ENCODE measurements around the gene DCP1B.

The DCP1B gene

DNA sequence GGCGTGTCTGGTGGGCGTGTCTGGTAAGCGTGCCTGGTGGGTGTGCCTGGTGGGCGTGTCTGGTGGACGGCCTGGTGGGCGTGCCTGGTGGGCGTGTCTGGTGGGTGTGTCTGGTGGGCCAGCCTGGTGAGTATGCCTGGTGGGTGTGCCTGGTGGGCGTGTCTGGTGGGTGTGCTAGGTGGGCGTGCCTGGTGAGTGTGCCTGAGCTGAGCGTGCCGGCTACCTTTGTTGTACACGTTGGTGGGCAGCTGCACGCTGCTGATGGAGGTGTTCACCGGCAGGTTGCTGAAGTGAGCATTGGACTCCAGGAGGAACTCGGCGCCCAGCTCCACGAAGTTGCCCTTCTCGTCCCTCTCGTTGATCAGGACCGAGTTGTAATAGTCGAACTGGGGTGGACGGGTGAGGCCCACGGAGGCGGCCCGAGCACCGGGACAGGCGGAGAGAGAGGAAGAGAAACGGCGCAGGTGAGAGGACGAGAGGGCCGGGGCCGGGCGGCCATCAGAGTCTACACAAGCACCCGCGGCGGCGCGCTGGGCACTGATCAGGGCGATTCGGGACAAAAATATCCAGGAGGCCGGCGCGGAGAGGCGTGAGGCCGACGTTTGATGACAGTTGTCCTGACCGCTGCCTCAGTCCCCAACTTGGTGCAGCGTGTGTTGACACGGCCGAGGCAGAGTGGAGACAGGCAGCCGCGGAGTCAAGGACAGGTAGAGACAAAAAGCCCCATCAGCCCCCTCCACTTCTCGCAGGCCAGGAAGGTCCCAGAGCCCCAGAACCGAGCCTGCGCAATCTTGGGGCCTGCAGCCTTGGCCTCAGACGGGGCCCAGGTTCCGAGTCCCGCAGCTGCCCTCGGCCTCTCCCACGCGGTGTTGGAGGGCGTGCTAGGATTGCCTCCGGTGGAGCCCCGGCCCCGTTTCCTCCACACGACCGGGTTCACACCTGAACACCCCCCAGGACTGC, 96.3 kb downstream of the DCP1B start:
- H3K27me3 ChIP-seq (ENCODE audit: insufficient read depth, low read length), result no peaks in the 10 kb centered on the region
- no peak overlapping the region for H3K9ac ChIP-seq (ENCODE audit: low read depth, low read length)
- H3K27ac ChIP-seq (ENCODE audit: low read depth, low read length), result no peak overlapping the region
- no peaks in the 10 kb centered on the region; the same call in 1 of the 2 replicates for H3K4me1 ChIP-seq (ENCODE audit: insufficient read depth, low read length)
- 93% methylated on average over 67 of the region's 67 CpGs for WGBS
- H3K9me3 ChIP-seq (ENCODE audit: insufficient read depth, low read depth, low read length), result peaks cover 19% of the 10 kb centered on the region; the same call in 1 of the 2 replicates
- no peaks in the 10 kb centered on the region for H3K36me3 ChIP-seq (ENCODE audit: insufficient read depth, low read length)
- H3K4me3 ChIP-seq (ENCODE audit: low read length), result 0 out of 2 replicates have a peak overlapping the region, but pooled peaks have one; percentile 26

DNA sequence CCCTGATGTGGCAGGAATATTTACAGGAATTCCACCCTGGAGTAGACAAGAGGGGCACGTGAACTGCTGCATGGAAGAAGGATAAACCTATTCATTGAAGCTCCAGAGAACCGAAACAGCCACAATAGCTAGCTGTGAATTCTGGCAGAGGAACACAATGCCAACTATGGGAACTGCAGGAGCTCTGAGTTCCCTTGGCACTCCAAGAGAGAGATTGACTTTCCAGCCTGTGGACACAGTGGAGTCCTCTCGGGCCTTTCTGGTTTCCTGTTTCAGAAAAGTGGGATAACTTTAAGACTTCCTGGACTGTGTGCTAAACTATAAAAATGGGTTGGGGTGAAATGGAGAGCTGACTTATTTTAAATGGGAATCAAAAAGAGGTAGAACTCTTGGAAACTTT, 97.7 kb downstream of the DCP1B start:
- H3K36me3 ChIP-seq (ENCODE audit: insufficient read depth, low read length), result no peaks in the 10 kb centered on the region
- no peak overlapping the region for H3K9ac ChIP-seq (ENCODE audit: low read depth, low read length)
- peaks cover 23% of the 10 kb centered on the region; the same call in 1 of the 2 replicates for H3K9me3 ChIP-seq (ENCODE audit: insufficient read depth, low read depth, low read length)
- 60% methylated on average over 3 of the region's 3 CpGs for WGBS
- no peak overlapping the region for H3K27ac ChIP-seq (ENCODE audit: low read depth, low read length)
- H3K4me1 ChIP-seq (ENCODE audit: insufficient read depth, low read length), result no peaks in the 10 kb centered on the region
- no peaks in the 10 kb centered on the region for H3K27me3 ChIP-seq (ENCODE audit: insufficient read depth, low read length)
- H3K4me3 ChIP-seq (ENCODE audit: low read length), result no peak overlapping the region

- Histone ChIP-seq H3K4me1 (ENCODE audit: insufficient read depth, low read length) (no peaks in the 10 kb centered on the region), H3K27ac (ENCODE audit: low read depth, low read length) (no peak overlapping the region), H3K36me3 (ENCODE audit: insufficient read depth, low read length) (no peaks in the 10 kb centered on the region), H3K27me3 (ENCODE audit: insufficient read depth, low read length) (no peaks in the 10 kb centered on the region), H3K9me3 (ENCODE audit: insufficient read depth, low read depth, low read length) (peaks cover 23% of the 10 kb centered on the region; the same call in 1 of the 2 replicates), H3K9ac (ENCODE audit: low read depth, low read length) (no peak overlapping the region), H3K4me3 (ENCODE audit: low read length) (no peak overlapping the region)
These were observed 99.4 kb downstream of the DCP1B start for GRCh38 chr12:1904875-1905274.

DNA sequence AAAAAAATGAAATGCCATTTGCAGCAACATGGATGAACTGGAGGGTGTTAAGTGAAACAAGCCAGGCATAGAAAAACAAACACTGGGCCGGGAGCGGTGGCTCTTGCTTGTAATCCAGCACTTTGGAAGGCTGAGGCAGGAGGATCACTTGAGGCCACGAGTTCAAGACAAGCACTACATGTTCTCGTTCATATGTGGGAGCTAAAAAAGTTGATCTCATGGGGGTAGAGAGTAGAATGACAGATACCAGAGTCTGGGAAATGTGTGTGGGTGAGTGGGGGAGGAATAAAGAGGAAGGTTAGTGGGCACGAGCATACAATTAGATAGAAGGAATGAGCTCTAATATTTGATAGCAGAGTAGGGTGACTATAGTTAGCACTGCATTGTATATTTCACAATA, 107.3 kb downstream of the DCP1B start:
- Histone ChIP-seq H3K9me3 (ENCODE audit: insufficient read depth, low read depth, low read length) (no peaks in the 10 kb centered on the region), H3K36me3 (ENCODE audit: insufficient read depth, low read length) (no peaks in the 10 kb centered on the region), H3K9ac (ENCODE audit: low read depth, low read length) (no peak overlapping the region), H3K27me3 (ENCODE audit: insufficient read depth, low read length) (no peaks in the 10 kb centered on the region), H3K4me3 (ENCODE audit: low read length) (no peak overlapping the region), H3K27ac (ENCODE audit: low read depth, low read length) (no peak overlapping the region), H3K4me1 (ENCODE audit: insufficient read depth, low read length) (no peaks in the 10 kb centered on the region)
- WGBS, result 82% methylated on average over 5 of the region's 5 CpGs
